Liver (tissue), 3 donors: ENCODE results near the gene SNUPN.

Source experiments
- CTCF ChIP-seq: fragments of 150-350 bp; IDR thresholded peaks from 2 replicates; pipeline ENCODE4 v1.5.1; 2017; ENCODE audit warnings: improper control_type of control experiment, low read depth, low read length; ENCODE audit not compliant: missing input control
- EGR1 ChIP-seq, 2 donors: IDR thresholded peaks; 2 replicates each; pipeline ENCODE4 v1.6.1; 2016 to 2018; ENCODE audit warnings: antibody characterized with exemption in 2 of 2, low read depth in 2 of 2
- GABPA ChIP-seq, 2 donors: IDR thresholded peaks in 1 of 2; conservative IDR thresholded peaks in 1 of 2; 2 replicates each; pipeline ENCODE4 v1.6.1; 2016; ENCODE audit warnings: antibody characterized with exemption in 2 of 2, mild to moderate bottlenecking in 1 of 2, moderate library complexity in 1 of 2
- JUND ChIP-seq, 2 donors: IDR thresholded peaks; 2 replicates each; pipeline ENCODE4 v1.6.1; 2016; ENCODE audit warnings: antibody characterized with exemption in 2 of 2
- MAX ChIP-seq: IDR thresholded peaks from 2 replicates; pipeline ENCODE4 v1.6.1; 2016; ENCODE audit warnings: antibody characterized with exemption
- NR2F2 ChIP-seq: IDR thresholded peaks from 2 replicates; pipeline ENCODE4 v1.6.1; 2016; ENCODE audit warnings: antibody characterized with exemption
- RAD21 ChIP-seq, 2 donors: IDR thresholded peaks; 2 replicates each; pipeline ENCODE4 v1.6.1; 2016; ENCODE audit warnings: antibody characterized with exemption in 2 of 2, mild to moderate bottlenecking in 2 of 2
- REST ChIP-seq: IDR thresholded peaks from 2 replicates; pipeline ENCODE4 v1.6.1; 2016; ENCODE audit warnings: antibody characterized with exemption, mild to moderate bottlenecking
- TAF1 ChIP-seq: conservative IDR thresholded peaks from 2 replicates; pipeline ENCODE4 v1.6.1; 2016; ENCODE audit warnings: antibody characterized with exemption, mild to moderate bottlenecking
- donor health status: healthy.
- donor health status: healthy.

- TF ChIP-seq CTCF, result no peak
- no peak for TF ChIP-seq EGR1 (IDR thresholded peaks at IDR 0.05; ENCODE audit: low read depth in 2 of 2)
- no peak for TF ChIP-seq REST
- TF ChIP-seq MAX, result no peak
- TF ChIP-seq RAD21 (IDR thresholded peaks at IDR 0.05), result no peak
- no peak for TF ChIP-seq TAF1
- no peak for TF ChIP-seq NR2F2
- TF ChIP-seq GABPA (IDR thresholded peaks at IDR 0.05 in 1 of 2, conservative IDR thresholded peaks at IDR 0.05 in 1 of 2), result no peak
- TF ChIP-seq JUND (IDR thresholded peaks at IDR 0.05), result no peak
These were observed 28.8 kb upstream of the SNUPN start for GRCh38 chr15:75654201-75654907.
